Stimulated activated memory B cell treated with anti-CD40 and anti-IgM and Interleukin-4, amounts not matched to agents 10 μg/mL and 1 μg/mL and 100 μg/mL, for 72 hours (primary cell): ENCODE results near the gene VTI1A.

ENCODE experiments used
- ATAC-seq: fragments of 150-1000 bp; cut with Tn5 transposase; 2 replicates; pipeline ENCODE4 v1.10.0; 2021
- H3K27ac Mint-ChIP-seq: one replicate; pipeline ENCODE4 v1.8.0; 2022; ENCODE audit warnings: mild to moderate bottlenecking, mixed read lengths
- H3K27me3 Mint-ChIP-seq: one replicate; pipeline ENCODE4 v1.8.0; 2022; ENCODE audit warnings: mixed read lengths
- H3K36me3 Mint-ChIP-seq: one replicate; pipeline ENCODE4 v1.8.0; 2022; ENCODE audit warnings: mixed read lengths
- H3K4me1 Mint-ChIP-seq: one replicate; pipeline ENCODE4 v1.8.0; 2022; ENCODE audit warnings: mixed read lengths
- H3K4me3 Mint-ChIP-seq: one replicate; pipeline ENCODE4 v1.8.0; 2022; ENCODE audit warnings: mild to moderate bottlenecking, moderate library complexity, mixed read lengths
- H3K9me3 Mint-ChIP-seq: one replicate; pipeline ENCODE4 v1.8.0; 2022; ENCODE audit warnings: mixed read lengths

The VTI1A gene

DNA sequence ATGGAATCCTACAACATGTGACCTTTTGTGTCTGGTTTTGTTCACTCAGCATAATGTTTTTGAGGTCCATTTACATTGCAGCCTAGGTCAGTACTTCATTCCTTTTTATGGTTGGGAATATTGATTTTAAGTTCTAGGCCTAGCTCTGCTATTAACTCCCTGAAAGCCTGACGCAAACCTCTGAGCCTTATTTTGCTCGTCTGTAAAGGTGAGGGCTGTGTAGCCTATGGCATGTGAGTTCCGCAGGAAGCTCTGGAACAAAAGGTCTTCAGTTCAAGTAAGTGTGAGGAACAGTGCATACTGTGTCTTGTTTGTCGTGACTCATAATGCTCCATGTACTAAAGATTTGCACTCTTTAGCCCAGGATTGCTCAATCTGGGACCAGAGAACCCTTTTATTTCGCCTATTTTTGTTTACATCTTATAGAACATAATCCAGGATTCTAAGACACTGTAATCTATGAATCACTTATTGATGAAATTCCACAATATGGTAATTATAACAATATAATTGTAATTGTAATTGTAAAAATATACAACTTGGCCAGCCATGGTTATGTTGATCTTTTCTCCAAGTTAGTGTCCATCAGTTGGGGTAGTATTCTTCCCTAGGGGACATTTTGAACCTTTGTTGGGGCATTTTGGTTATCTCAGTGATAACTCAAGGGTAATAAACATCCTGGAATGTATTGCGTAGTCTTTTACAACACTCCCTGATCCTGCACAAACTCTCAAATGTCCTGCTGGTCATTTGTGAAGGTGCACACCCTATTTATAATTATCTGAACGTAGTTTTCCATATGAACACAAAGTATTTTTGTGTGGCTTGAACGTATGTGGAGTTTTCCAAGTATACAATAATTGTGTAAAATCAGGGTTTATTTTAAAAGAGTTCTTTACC is 184.7 kb downstream of the VTI1A start:
- no peaks in the 10 kb centered on the region for H3K9me3 Mint-ChIP-seq
- H3K36me3 Mint-ChIP-seq, result peaks cover 53% of the 10 kb centered on the region
- no peak overlapping the region for H3K27ac Mint-ChIP-seq
- H3K4me3 Mint-ChIP-seq, result no peak overlapping the region
- ATAC-seq, result no peak
- H3K27me3 Mint-ChIP-seq, result no peaks in the 10 kb centered on the region
- H3K4me1 Mint-ChIP-seq, result peaks cover 6% of the 10 kb centered on the region

- ATAC-seq, result no peak
- Mint-ChIP-seq H3K36me3 (peaks cover 48% of the 10 kb centered on the region), H3K27ac (no peak overlapping the region), H3K9me3 (no peaks in the 10 kb centered on the region), H3K4me1 (peaks cover 6% of the 10 kb centered on the region), H3K4me3 (no peak overlapping the region), H3K27me3 (no peaks in the 10 kb centered on the region)
Measured at GRCh38 chr10:112634096-112634830, 187.2 kb downstream of the VTI1A start.

DNA sequence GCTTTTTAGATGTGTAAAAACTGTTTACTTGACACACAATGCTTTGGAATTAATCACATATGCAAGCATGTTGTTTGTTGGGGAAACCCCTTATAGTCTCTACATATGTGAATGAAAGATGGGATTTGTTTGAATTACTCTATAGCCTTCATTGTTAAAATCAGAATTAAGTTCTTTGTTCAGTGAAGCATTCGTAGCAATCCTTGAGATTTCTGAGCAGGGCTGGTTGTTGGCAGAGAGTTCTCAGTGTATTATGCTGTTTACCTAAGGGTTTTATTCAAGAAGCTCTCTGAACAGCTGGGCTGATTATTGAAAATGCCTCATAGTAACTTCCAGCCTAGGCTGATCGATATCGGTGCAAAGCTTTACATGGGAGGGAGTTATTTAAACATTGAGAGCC is 190.9 kb downstream of the VTI1A start:
- Mint-ChIP-seq H3K36me3 (peaks cover 29% of the 10 kb centered on the region), H3K4me1 (peaks cover 6% of the 10 kb centered on the region), H3K27ac (no peak overlapping the region), H3K9me3 (no peaks in the 10 kb centered on the region), H3K27me3 (no peaks in the 10 kb centered on the region), H3K4me3 (no peak overlapping the region)
- no peak for ATAC-seq

GRCh38 chr10:112639298-112639697 is 192.3 kb downstream of the VTI1A start:
- Mint-ChIP-seq H3K27ac (no peak overlapping the region), H3K4me3 (no peak overlapping the region), H3K27me3 (no peaks in the 10 kb centered on the region), H3K36me3 (peaks cover 15% of the 10 kb centered on the region), H3K4me1 (peaks cover 6% of the 10 kb centered on the region), H3K9me3 (no peaks in the 10 kb centered on the region)
- ATAC-seq, result no peak

DNA sequence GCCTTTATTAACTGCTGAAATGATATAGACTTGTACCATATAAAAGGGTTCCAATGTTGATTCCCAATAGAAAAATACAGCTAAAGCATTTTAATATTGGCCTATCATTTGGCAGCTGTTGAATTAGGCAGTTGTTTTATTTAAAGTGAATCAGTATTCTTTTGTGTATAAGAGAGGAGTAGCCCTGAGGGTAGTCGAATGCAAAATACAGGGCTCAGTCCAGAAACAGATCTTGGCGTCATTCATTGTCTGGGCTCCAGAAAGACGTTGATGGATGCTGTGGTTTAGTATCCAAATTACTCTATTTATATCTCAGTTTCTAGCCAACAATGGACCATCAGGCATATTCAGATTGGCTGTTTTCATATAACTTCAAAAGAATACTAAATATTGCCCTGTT is 193.6 kb downstream of the VTI1A start:
- peaks cover 2% of the 10 kb centered on the region for H3K36me3 Mint-ChIP-seq
- H3K4me3 Mint-ChIP-seq, result no peak overlapping the region
- no peak for ATAC-seq
- H3K27me3 Mint-ChIP-seq, result no peaks in the 10 kb centered on the region
- H3K4me1 Mint-ChIP-seq, result no peaks in the 10 kb centered on the region
- H3K9me3 Mint-ChIP-seq, result no peaks in the 10 kb centered on the region
- no peak overlapping the region for H3K27ac Mint-ChIP-seq

DNA sequence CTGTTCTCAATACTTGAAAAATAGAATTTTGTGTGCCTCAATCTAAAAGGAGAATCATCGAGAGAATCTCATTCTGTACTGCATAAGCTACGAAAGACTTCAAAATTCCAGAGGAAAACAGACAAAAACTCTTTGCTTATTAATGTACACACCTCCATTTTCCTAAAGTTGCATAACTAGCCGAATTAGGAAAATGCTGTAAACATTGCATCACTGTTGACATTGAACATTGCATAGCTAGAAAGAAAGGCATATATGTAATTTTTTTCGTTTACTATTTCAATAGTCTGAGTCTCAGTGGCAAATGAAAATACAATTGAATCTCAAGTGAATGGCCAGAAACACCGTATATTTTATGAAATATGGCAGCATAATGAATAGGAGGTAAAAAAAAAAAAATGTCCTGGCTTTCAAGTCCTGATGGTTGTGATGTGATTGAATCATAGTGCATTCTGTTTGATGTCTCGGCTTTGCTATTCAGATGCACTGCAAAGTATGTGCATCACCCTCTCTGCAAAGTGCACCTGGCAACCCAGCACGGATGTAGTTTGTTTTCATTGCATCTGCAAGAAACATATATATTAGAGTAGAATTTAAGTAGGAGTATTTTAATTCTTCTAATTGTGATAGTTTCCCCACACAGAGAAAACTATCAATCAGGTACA is 196.7 kb downstream of the VTI1A start:
- peaks cover 13% of the 10 kb centered on the region for H3K36me3 Mint-ChIP-seq
- no peaks in the 10 kb centered on the region for H3K27me3 Mint-ChIP-seq
- no peak for ATAC-seq
- no peaks in the 10 kb centered on the region for H3K9me3 Mint-ChIP-seq
- no peak overlapping the region for H3K27ac Mint-ChIP-seq
- no peaks in the 10 kb centered on the region for H3K4me1 Mint-ChIP-seq
- no peak overlapping the region for H3K4me3 Mint-ChIP-seq

- no peak for ATAC-seq
- H3K4me1 Mint-ChIP-seq, result no peaks in the 10 kb centered on the region
- H3K27ac Mint-ChIP-seq, result no peak overlapping the region
- no peak overlapping the region for H3K4me3 Mint-ChIP-seq
- peaks cover 13% of the 10 kb centered on the region for H3K36me3 Mint-ChIP-seq
- H3K27me3 Mint-ChIP-seq, result no peaks in the 10 kb centered on the region
- H3K9me3 Mint-ChIP-seq, result no peaks in the 10 kb centered on the region
Measured at GRCh38 chr10:112644265-112644645, 197.2 kb downstream of the VTI1A start.

DNA sequence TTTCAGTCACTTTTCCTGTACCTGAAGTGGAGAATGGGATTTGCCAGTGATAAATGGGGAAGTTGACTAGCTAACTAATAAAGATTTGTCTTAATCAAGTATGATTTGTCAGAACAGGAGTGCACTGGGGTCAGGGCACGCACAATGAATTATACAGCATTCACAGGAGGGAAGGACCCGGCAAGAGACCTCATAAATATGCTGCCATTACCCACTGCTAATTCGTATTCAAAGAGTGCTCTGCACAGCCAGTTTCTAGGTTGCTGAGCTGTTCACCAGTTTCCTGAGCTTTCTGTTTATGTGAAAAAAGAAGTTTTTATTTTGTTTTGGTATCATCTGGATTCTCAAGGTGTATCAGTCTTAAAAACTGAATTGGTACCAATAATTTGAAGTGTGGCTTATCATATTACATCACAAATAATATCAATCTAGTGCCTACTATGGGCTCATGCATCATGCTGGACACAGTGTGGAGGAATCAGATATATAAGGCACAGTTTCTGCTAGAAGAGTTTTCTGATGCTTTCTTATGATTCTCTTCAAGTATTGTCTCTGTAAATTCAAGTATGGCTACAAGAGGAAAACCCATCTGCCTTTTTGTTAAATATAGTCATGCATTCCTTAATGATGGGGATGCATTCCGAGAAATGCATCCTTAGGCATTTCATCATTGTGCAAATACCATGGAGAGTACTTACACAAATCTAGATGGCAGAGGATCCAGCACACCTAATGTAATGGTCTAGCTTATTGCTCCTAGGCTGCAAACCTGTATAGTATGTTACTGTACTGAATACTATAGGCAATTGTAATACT is 202.2 kb downstream of the VTI1A start:
- Mint-ChIP-seq H3K4me3 (no peak overlapping the region), H3K9me3 (no peaks in the 10 kb centered on the region), H3K36me3 (peaks cover 22% of the 10 kb centered on the region), H3K27me3 (no peaks in the 10 kb centered on the region), H3K4me1 (no peaks in the 10 kb centered on the region), H3K27ac (no peak overlapping the region)
- no peak for ATAC-seq

GRCh38 chr10:112649822-112650152 is 202.8 kb downstream of the VTI1A start:
- Mint-ChIP-seq H3K27ac (no peak overlapping the region), H3K9me3 (no peaks in the 10 kb centered on the region), H3K4me3 (no peak overlapping the region), H3K36me3 (peaks cover 24% of the 10 kb centered on the region), H3K27me3 (no peaks in the 10 kb centered on the region), H3K4me1 (no peaks in the 10 kb centered on the region)
- ATAC-seq, result no peak

DNA sequence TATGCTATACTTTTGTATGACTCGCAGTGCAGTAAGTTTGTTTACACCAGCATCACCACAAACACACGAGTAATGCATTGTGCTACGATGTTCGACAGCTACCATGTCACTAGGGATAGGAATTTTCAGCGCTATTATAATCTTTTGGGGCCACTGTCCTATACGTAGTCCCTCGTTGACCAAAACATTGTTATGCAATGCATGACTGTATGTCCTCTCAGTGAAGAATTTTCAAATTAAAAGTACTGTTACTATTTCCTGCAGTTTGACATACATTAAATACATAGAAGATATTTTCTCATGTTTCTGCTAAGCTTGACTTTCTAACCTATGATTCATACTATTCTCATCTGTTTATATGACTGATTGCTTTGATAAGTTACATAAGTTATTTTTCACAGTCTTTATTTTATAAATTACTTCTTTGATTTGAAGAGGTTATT is 203.6 kb downstream of the VTI1A start:
- peaks cover 27% of the 10 kb centered on the region for H3K36me3 Mint-ChIP-seq
- no peaks in the 10 kb centered on the region for H3K9me3 Mint-ChIP-seq
- no peak for ATAC-seq
- no peak overlapping the region for H3K27ac Mint-ChIP-seq
- no peak overlapping the region for H3K4me3 Mint-ChIP-seq
- no peaks in the 10 kb centered on the region for H3K4me1 Mint-ChIP-seq
- H3K27me3 Mint-ChIP-seq, result no peaks in the 10 kb centered on the region

DNA sequence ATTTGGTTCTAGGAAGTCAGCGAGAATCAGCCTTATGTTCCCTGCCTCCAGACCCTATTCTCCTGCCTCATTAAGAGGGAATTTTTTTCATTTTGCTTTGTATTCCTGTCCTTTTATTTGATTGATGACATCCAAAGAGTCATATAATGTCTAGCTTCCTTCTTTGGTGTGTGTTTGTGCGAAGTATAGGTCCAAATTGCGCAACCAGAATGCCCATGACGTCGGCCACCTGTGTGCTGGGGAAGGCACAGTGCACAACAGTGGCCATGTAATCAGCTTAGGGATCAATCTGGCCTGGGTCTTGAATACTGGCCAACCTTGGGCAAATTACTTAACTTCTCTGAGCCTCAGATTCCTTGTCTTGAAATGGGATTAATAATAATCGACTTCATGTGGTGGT is 206.2 kb downstream of the VTI1A start:
- Mint-ChIP-seq H3K4me3 (no peak overlapping the region), H3K4me1 (no peaks in the 10 kb centered on the region), H3K27me3 (no peaks in the 10 kb centered on the region)

DNA sequence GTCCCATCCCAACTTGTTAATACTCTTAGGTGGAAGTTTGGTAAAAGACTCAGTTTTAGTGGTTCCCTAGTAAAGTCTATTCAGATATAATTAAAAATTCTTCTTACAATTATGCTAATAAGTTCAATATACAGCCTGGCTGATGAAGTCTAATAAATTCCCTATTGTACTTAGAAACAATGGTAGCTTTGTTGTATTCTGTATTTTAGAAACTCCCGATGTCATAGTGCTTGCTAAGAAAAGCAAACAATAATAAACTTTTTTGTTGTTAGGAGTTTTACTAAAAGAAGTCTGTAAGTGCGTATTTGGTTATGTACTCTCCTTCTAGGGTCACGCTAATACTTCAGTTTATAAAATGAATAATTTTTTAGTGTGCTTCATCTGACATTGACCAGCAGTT is 206.8 kb downstream of the VTI1A start:
- peaks cover 22% of the 10 kb centered on the region for H3K36me3 Mint-ChIP-seq
- no peak overlapping the region for H3K4me3 Mint-ChIP-seq
- H3K27me3 Mint-ChIP-seq, result no peaks in the 10 kb centered on the region
- no peaks in the 10 kb centered on the region for H3K4me1 Mint-ChIP-seq
- no peak overlapping the region for H3K27ac Mint-ChIP-seq
- no peaks in the 10 kb centered on the region for H3K9me3 Mint-ChIP-seq
- ATAC-seq, result no peak

More for the DNA sequence above, 206.2 kb downstream of the VTI1A start:
- ATAC-seq, result no peak
- Mint-ChIP-seq H3K27ac (no peak overlapping the region), H3K36me3 (peaks cover 22% of the 10 kb centered on the region), H3K9me3 (no peaks in the 10 kb centered on the region)

DNA sequence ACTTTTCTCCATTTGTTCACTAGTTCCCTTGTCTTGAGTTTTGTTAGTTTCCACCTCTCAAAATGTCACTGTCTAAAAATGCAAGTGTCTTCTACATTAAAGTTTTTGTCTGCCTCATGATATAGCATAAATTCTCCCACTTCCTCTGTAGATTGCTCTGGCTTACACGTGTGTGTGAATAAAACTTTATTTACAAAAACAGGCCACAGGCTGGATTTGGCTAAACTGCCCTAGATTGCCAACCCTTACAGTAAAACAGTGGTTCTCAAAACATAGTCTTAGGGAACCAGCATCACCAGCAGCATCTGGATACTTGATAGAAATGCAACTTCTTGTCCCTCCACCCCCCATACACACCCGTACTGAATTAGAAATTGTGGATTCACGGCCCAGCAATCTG is 207.8 kb downstream of the VTI1A start:
- H3K27ac Mint-ChIP-seq, result no peak overlapping the region
- H3K27me3 Mint-ChIP-seq, result no peaks in the 10 kb centered on the region
- no peaks in the 10 kb centered on the region for H3K4me1 Mint-ChIP-seq
- no peak overlapping the region for H3K4me3 Mint-ChIP-seq
- H3K9me3 Mint-ChIP-seq, result no peaks in the 10 kb centered on the region
- peaks cover 22% of the 10 kb centered on the region for H3K36me3 Mint-ChIP-seq
- ATAC-seq, result no peak

GRCh38 chr10:112655722-112656121 is 208.7 kb downstream of the VTI1A start:
- Mint-ChIP-seq H3K4me3 (no peak overlapping the region), H3K9me3 (no peaks in the 10 kb centered on the region), H3K27ac (no peak overlapping the region), H3K27me3 (no peaks in the 10 kb centered on the region), H3K4me1 (no peaks in the 10 kb centered on the region), H3K36me3 (peaks cover 22% of the 10 kb centered on the region)
- no peak for ATAC-seq

DNA sequence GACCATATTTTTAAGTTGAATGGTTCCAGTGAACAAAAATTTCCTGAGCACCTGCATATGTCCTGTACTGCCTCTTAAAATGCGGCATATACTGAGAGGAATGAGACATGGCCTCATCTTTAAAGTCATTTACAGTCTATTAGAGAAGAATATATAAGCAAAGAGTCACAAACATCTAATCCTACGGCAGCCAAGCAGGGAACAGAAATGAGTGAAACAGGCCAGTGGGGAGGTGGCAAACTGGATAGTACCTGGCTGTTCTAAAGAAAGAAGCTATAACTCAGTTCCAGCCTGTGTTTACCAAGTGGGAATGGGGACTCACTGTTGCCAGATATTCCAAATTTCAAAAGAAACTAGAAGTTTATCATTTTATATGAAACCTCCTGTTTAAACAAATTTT is 211.4 kb downstream of the VTI1A start:
- H3K27ac Mint-ChIP-seq, result no peak overlapping the region
- H3K9me3 Mint-ChIP-seq, result no peaks in the 10 kb centered on the region
- no peak overlapping the region for H3K4me3 Mint-ChIP-seq
- peaks cover 21% of the 10 kb centered on the region for H3K36me3 Mint-ChIP-seq
- no peaks in the 10 kb centered on the region for H3K27me3 Mint-ChIP-seq
- ATAC-seq, result no peak
- peaks cover 6% of the 10 kb centered on the region for H3K4me1 Mint-ChIP-seq
